IMR-90 (cell line): Measurements from ENCODE around the gene C17orf78. TPM values are rescaled to one million over a fixed set of nuclear protein-coding genes. Genes with fewer than 3 reads are reported as not detected.

Experiments used
- ATAC-seq: fragments of 200-7000 bp; cut with Tn5 transposase; 2 replicates; pipeline ENCODE4 v1.9.1; 2020; ENCODE audit warnings: low read depth, mild to moderate bottlenecking, moderate library complexity
- BruUV-seq: library from RNA; stranded (reverse); fragments of 400-500 nt; replicated peaks from 2 replicates; lab custom pipeline; 2021; lab: Mats Ljungman, UMichigan
- CTCF ChIA-PET: fragments of 300-600 bp; formaldehyde crosslinking; extraction: SDS; loops from one replicate; lab custom pipeline; 2021; ENCODE audit warnings: antibody characterized with exemption; lab: Yijun Ruan, JAX
- POLR2A ChIA-PET: fragments of 300-600 bp; sonication (Branson Sonifier 250); formaldehyde crosslinking; loops from one replicate; lab custom pipeline; 2022; ENCODE audit warnings: antibody characterized with exemption; ENCODE audit not compliant: unreplicated experiment; lab: Charles Lee
- DNase-seq: peaks from one replicate; pipeline ENCODE4 v3.0.0; 2013
- H2AFZ ChIP-seq: replicated peaks from 2 replicates; pipeline ENCODE3; 2013; ENCODE audit warnings: low read length, mild to moderate bottlenecking; ENCODE audit not compliant: poor library complexity
- H2AK5ac ChIP-seq: 2 replicates; pipeline ENCODE4 v1.6.1; 2013; ENCODE audit warnings: low read depth, low read length, inconsistent platforms
- H2AK9ac ChIP-seq: replicated peaks from 2 replicates; pipeline ENCODE3; 2013; ENCODE audit warnings: mild to moderate bottlenecking, low read depth, low read length, moderate library complexity; ENCODE audit not compliant: poor library complexity
- H2BK120ac ChIP-seq: 2 replicates; pipeline ENCODE4 v1.6.1; 2013; ENCODE audit warnings: low read depth, low read length, inconsistent platforms
- H2BK15ac ChIP-seq: 3 replicates; pipeline ENCODE4 v1.6.1; 2013; ENCODE audit warnings: low read depth, low read length, inconsistent platforms
- H2BK20ac ChIP-seq: 2 replicates; pipeline ENCODE4 v1.6.1; 2013; ENCODE audit warnings: low read depth, mild to moderate bottlenecking, inconsistent platforms, low read length, moderate library complexity
- H2BK5ac ChIP-seq: 2 replicates; pipeline ENCODE4 v1.6.1; 2013; ENCODE audit warnings: mild to moderate bottlenecking, low read depth, low read length, inconsistent platforms; ENCODE audit not compliant: poor library complexity, severe bottlenecking
- H3K14ac ChIP-seq: replicated peaks from 2 replicates; pipeline ENCODE4 v1.6.1; 2013; ENCODE audit warnings: low read depth, low read length, inconsistent platforms
- H3K18ac ChIP-seq: 2 replicates; pipeline ENCODE4 v1.6.1; 2013; ENCODE audit warnings: low read depth, low read length, control low read depth
- H3K23ac ChIP-seq: 2 replicates; pipeline ENCODE4 v1.6.1; 2013; ENCODE audit warnings: low read depth, low read length, inconsistent platforms
- H3K27ac ChIP-seq: 2 replicates; pipeline ENCODE4 v1.5.1; 2013; ENCODE audit warnings: mild to moderate bottlenecking, control low read depth, low read length; ENCODE audit not compliant: insufficient read depth
- H3K27me3 ChIP-seq: 2 replicates; pipeline ENCODE4 v1.6.1; 2013; ENCODE audit warnings: low read length; ENCODE audit not compliant: control insufficient read depth, insufficient read depth
- H3K36me3 ChIP-seq: 2 replicates; pipeline ENCODE4 v1.6.1; 2013; ENCODE audit warnings: low read length, mixed read lengths; ENCODE audit not compliant: control insufficient read depth, insufficient read depth
- H3K4ac ChIP-seq: 2 replicates; pipeline ENCODE4 v1.6.1; 2013; ENCODE audit warnings: low read depth, low read length, inconsistent platforms
- H3K4me1 ChIP-seq: 2 replicates; pipeline ENCODE4 v1.6.1; 2013; ENCODE audit warnings: low read length, mixed read lengths; ENCODE audit not compliant: control insufficient read depth, insufficient read depth
- H3K4me2 ChIP-seq: 2 replicates; pipeline ENCODE4 v1.6.1; 2013; ENCODE audit warnings: low read depth, mild to moderate bottlenecking, control low read depth, low read length, moderate library complexity
- H3K4me3 ChIP-seq: 2 replicates; pipeline ENCODE4 v1.5.1; 2013; ENCODE audit warnings: low read depth, mild to moderate bottlenecking, control low read depth, low read length, moderate library complexity; ENCODE audit not compliant: insufficient read depth
- H3K56ac ChIP-seq: 2 replicates; pipeline ENCODE4 v1.6.1; 2013; ENCODE audit warnings: low read length, inconsistent platforms; ENCODE audit not compliant: insufficient read depth; ENCODE audit errors: extremely low read depth
- H3K79me1 ChIP-seq, 2 experiments: 2 replicates each; pipeline ENCODE4 v1.6.1; 2013; ENCODE audit warnings: low read length in 2 of 2, inconsistent platforms in 1 of 2, low read depth in 1 of 2
- H3K9ac ChIP-seq: 2 replicates; pipeline ENCODE4 v1.6.1; 2013; ENCODE audit warnings: low read depth, low read length, control low read depth
- H3K9me1 ChIP-seq: 2 replicates; pipeline ENCODE4 v1.6.1; 2013; ENCODE audit warnings: low read length, inconsistent platforms; ENCODE audit not compliant: insufficient read depth
- H3K9me3 ChIP-seq: 2 replicates; pipeline ENCODE4 v1.6.1; 2013; ENCODE audit warnings: low read length; ENCODE audit not compliant: control insufficient read depth, insufficient read depth
- H4K20me1 ChIP-seq: 2 replicates; pipeline ENCODE4 v1.6.1; 2013; ENCODE audit warnings: low read length, inconsistent platforms; ENCODE audit not compliant: insufficient read depth
- H4K5ac ChIP-seq: 2 replicates; pipeline ENCODE4 v1.6.1; 2013; ENCODE audit warnings: mild to moderate bottlenecking, low read depth, low read length, control low read depth
- H4K8ac ChIP-seq, 2 experiments: 2 replicates each; pipeline ENCODE4 v1.6.1; 2013; ENCODE audit warnings: low read depth in 2 of 2, low read length in 2 of 2, control low read depth in 1 of 2, inconsistent platforms in 1 of 2
- H4K91ac ChIP-seq: 2 replicates; pipeline ENCODE4 v1.6.1; 2013; ENCODE audit warnings: low read depth, low read length, inconsistent platforms; ENCODE audit not compliant: insufficient read depth
- BHLHE40 ChIP-seq: fragments of 150-350 bp; IDR thresholded peaks from 2 replicates; pipeline ENCODE4 v1.6.1; 2016; ENCODE audit warnings: mild to moderate bottlenecking, low read depth, low read length
- CEBPB ChIP-seq: IDR thresholded peaks from 2 replicates; pipeline ENCODE4 v1.6.1; 2012; ENCODE audit warnings: low read depth, low read length, improper control_type of control experiment
- CHD1 ChIP-seq: IDR thresholded peaks from 2 replicates; pipeline ENCODE4 v1.6.1; 2012; ENCODE audit warnings: low read depth, low read length, improper control_type of control experiment
- CTCF ChIP-seq: conservative IDR thresholded peaks from 2 replicates; pipeline ENCODE4 v1.5.1; 2012; ENCODE audit warnings: mild to moderate bottlenecking, low read depth, low read length, improper control_type of control experiment
- FOS ChIP-seq: fragments of 150-350 bp; IDR thresholded peaks from 2 replicates; pipeline ENCODE4 v1.6.1; 2016; ENCODE audit warnings: low read depth, low read length
- MAFK ChIP-seq: IDR thresholded peaks from 2 replicates; pipeline ENCODE4 v1.6.1; 2012; ENCODE audit warnings: low read depth, low read length, improper control_type of control experiment
- MAZ ChIP-seq: IDR thresholded peaks from 2 replicates; pipeline ENCODE4 v1.6.1; 2012; ENCODE audit warnings: low read depth, mild to moderate bottlenecking, low read length, improper control_type of control experiment, moderate library complexity, borderline replicate concordance
- MXI1 ChIP-seq: IDR thresholded peaks from 2 replicates; pipeline ENCODE4 v1.6.1; 2012; ENCODE audit warnings: low read depth, mild to moderate bottlenecking, low read length, moderate library complexity, borderline replicate concordance
- NFE2L2 ChIP-seq: fragments of 150-350 bp; IDR thresholded peaks from 2 replicates; pipeline ENCODE4 v1.6.1; 2016; ENCODE audit warnings: low read depth, mild to moderate bottlenecking, low read length
- POLR2A ChIP-seq: IDR thresholded peaks from 2 replicates; pipeline ENCODE4 v1.6.1; 2012; ENCODE audit warnings: mild to moderate bottlenecking, low read depth, low read length
- RAD21 ChIP-seq: IDR thresholded peaks from 2 replicates; pipeline ENCODE4 v1.6.1; 2012; ENCODE audit warnings: low read length, improper control_type of control experiment
- RCOR1 ChIP-seq: IDR thresholded peaks from 2 replicates; pipeline ENCODE4 v1.6.1; 2012; ENCODE audit warnings: mild to moderate bottlenecking, low read length, improper control_type of control experiment; ENCODE audit not compliant: insufficient replicate concordance
- RFX5 ChIP-seq: IDR thresholded peaks from 2 replicates; pipeline ENCODE4 v1.8.0; 2012; ENCODE audit warnings: low read depth, mild to moderate bottlenecking, low read length, moderate library complexity
- SMC3 ChIP-seq: fragments of 150-350 bp; IDR thresholded peaks from 2 replicates; pipeline ENCODE4 v1.6.1; 2016; ENCODE audit warnings: low read depth, mild to moderate bottlenecking, antibody characterized with exemption, low read length, moderate library complexity
- USF2 ChIP-seq: fragments of 150-350 bp; IDR thresholded peaks from 2 replicates; pipeline ENCODE4 v1.6.1; 2017; ENCODE audit warnings: mild to moderate bottlenecking, antibody characterized with exemption, low read length, low read depth
- WGBS, 2 experiments: methylation state at CpG; one replicate each; pipeline versions ENCODE4 v1.1.5 to v1.1.7; 2013; ENCODE audit warnings: missing lambda C conversion rate in 2 of 2; ENCODE audit not compliant: insufficient read length in 1 of 2; ENCODE audit errors: extremely low coverage in 2 of 2; 5-methylcytosine and 5-hydroxymethylcytosine counted together
- dilution Hi-C: fragments of 300-500 bp; cut with HindIII; formaldehyde crosslinking; loops from one replicate; pipeline ENCODE4 v1.14.3; 2018; ENCODE audit warnings: low sequenced_read_pairs; ENCODE audit not compliant: unreplicated experiment
- in situ Hi-C: fragments of 300-500 bp; cut with MboI; formaldehyde crosslinking; loops from 3 replicates; pipeline ENCODE4 v1.14.3; 2019; ENCODE audit warnings: low sequenced_read_pairs, inconsistent platforms, mixed read lengths
- intact Hi-C: fragments of 100-400 bp; cut with micrococcal nuclease; formaldehyde crosslinking; loops from 2 replicates; pipeline ENCODE4 v1.10.0; 2022
- polyA plus RNA-seq, 3 experiments: library from polyadenylated mRNA; depleted of rRNA; stranded (reverse); fragments of >200 nt; gene quantifications; 2 replicates each; pipeline ENCODE4 v1.2.3, GENCODE V29; 2012; ENCODE audit warnings: low replicate concordance in 1 of 3
- total RNA-seq: library from RNA; depleted of rRNA; stranded (reverse); fragments of >200 nt; gene quantifications from 2 replicates; pipeline ENCODE4 v1.2.3, GENCODE V29; 2012
- TF ChIP-seq, protein P1 (sequence below): fragments of 150-350 bp; IDR thresholded peaks from 2 replicates; pipeline ENCODE4 v1.6.1; 2016; ENCODE audit warnings: low read depth, mild to moderate bottlenecking, low read length, moderate library complexity, borderline replicate concordance

The C17orf78 gene
- total and polyA plus RNA-seq, 2 of the 4 experiments (the other 2 are of a cell fraction): not detected

DNA sequence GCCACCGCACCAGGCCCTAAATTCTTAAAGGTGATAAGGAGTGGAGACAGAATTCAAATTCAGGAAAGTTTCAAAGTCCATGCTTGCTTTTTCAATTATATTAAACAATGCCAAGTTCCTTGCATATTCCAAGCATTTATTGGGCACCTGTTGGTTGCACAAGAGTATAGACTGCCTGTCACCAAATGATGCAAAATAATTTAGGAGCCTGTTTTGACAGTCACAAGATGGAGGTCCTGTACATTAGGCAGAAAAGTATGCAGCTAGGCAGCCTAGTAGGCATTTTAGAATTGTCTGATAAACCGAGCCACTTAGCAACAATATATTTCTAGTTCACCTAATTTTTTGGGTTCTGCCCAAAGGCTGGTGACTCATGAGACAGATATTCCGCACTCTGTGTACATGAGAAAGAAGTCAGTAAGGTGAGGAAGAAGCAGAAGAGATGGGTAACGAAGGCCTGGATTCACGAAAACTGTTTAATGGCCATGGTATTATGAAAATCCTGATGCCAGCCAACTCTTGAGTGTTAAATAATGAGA is 23.5 kb downstream of the C17orf78 start:
- 90% methylated on average over 2 of the region's 5 CpGs; no CpG with 5 or more reads in 1 of the 2 experiments for WGBS, 2 experiments
- BruUV-seq: no TSS peak
- H3K56ac ChIP-seq: no peak overlapping the region
- DNase-seq (peak; percentile 19), ATAC-seq (no peak)
- no peak overlapping the region for H2BK5ac ChIP-seq
- POLR2A ChIA-PET: no interaction called here
- no peak overlapping the region for H2BK15ac ChIP-seq
- no peak for TF ChIP-seq MAFK
- TF ChIP-seq SMC3: no peak
- no peak for TF ChIP-seq NFE2L2
- TF ChIP-seq CHD1: no peak
- no peak for TF ChIP-seq CTCF
- no peak for TF ChIP-seq FOS
- TF ChIP-seq POLR2A: no peak
- no peak for TF ChIP-seq RAD21
- no peak for TF ChIP-seq BHLHE40
- no peak for TF ChIP-seq RCOR1
- no peak for TF ChIP-seq USF2
- TF ChIP-seq, protein P1, sequence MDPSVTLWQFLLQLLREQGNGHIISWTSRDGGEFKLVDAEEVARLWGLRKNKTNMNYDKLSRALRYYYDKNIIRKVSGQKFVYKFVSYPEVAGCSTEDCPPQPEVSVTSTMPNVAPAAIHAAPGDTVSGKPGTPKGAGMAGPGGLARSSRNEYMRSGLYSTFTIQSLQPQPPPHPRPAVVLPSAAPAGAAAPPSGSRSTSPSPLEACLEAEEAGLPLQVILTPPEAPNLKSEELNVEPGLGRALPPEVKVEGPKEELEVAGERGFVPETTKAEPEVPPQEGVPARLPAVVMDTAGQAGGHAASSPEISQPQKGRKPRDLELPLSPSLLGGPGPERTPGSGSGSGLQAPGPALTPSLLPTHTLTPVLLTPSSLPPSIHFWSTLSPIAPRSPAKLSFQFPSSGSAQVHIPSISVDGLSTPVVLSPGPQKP: no peak
- no peak for TF ChIP-seq RFX5
- TF ChIP-seq CEBPB: no peak
- TF ChIP-seq MXI1: no peak
- no peak for TF ChIP-seq MAZ
- no peak overlapping the region for H3K14ac ChIP-seq
- no peaks in the 10 kb centered on the region for H3K9me3 ChIP-seq
- H3K4me2 ChIP-seq: no peak overlapping the region
- in situ Hi-C loops (no loop called here), intact Hi-C loops (no loop called here), dilution Hi-C loops (no loop called here)
- H2BK20ac ChIP-seq: no peak overlapping the region
- no peak overlapping the region for H4K5ac ChIP-seq
- H3K36me3 ChIP-seq: no peaks in the 10 kb centered on the region
- no peaks in the 10 kb centered on the region for H3K27me3 ChIP-seq
- H2AFZ ChIP-seq: no peak overlapping the region
- no peak overlapping the region for H2BK120ac ChIP-seq
- no peaks in the 10 kb centered on the region; the same call in 1 of the 2 replicates for H4K20me1 ChIP-seq
- no peak overlapping the region for H2AK5ac ChIP-seq
- no peak overlapping the region for H3K4me3 ChIP-seq
- peaks cover 9 to 36% of the 10 kb centered on the region in 2 experiments for H3K79me1 ChIP-seq
- no peak overlapping the region for H3K9ac ChIP-seq
- H3K9me1 ChIP-seq: peaks cover 9% of the 10 kb centered on the region; the same call in 1 of the 2 replicates
- no peak overlapping the region for H3K18ac ChIP-seq
- H4K91ac ChIP-seq: no peak overlapping the region
- no peak overlapping the region for H4K8ac ChIP-seq
- CTCF ChIA-PET: no interaction called here
- H3K4ac ChIP-seq: no peak overlapping the region
- H3K27ac ChIP-seq: no peak overlapping the region
- peaks cover 2% of the 10 kb centered on the region; the same call in 1 of the 2 replicates for H3K4me1 ChIP-seq
- H2AK9ac ChIP-seq: no peak overlapping the region
- H3K23ac ChIP-seq: no peak overlapping the region
